HG03108 (cell line): ENCODE data around the gene SLC8A2.

Source experiments
- ATAC-seq: cut with Tn5 transposase; IDR thresholded peaks from one replicate; pipeline ENCODE4 v1.9.1; 2021; ENCODE audit warnings: moderate library complexity; ENCODE audit not compliant: unreplicated experiment

The SLC8A2 gene

DNA sequence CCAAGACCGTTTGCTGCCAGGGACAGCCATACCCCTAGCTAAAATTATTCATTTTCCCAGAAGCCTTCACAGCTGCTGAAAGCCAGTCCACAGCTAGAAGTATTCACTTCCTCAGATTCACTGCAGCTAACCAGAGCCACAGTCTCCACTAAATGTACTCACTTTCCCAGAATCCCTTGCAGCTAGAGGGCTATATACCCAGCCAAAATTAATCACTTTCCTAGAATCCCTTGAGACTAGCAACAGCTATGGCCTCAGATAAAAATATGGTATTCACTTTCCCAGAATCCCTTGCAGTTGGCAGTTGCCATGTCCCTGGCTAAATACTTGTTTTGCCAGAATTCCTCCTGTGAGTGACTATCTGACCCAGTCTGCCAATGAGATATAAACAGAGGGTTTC, 38.6 kb downstream of the SLC8A2 start:
- ATAC-seq, result no peak

DNA sequence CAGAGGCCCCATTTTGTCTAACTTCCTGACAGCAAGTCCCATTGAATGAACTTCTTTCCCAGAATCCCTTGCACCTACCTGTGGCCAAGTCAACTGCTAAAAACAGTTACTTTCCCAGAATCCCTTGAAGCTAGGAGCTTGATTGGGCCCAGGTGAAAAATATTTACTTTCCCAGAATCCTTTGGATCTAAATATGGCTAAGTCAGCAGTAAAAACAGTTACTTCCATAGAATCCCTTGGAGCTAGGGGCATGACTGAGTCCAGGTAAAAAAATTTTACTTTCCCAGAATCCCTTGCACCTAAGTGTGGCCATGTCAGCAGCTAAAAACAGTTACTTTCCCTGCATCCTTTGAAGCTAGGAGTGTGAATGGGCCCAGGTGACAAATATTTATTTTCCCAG, 39.2 kb downstream of the SLC8A2 start:
- ATAC-seq, result no peak

DNA sequence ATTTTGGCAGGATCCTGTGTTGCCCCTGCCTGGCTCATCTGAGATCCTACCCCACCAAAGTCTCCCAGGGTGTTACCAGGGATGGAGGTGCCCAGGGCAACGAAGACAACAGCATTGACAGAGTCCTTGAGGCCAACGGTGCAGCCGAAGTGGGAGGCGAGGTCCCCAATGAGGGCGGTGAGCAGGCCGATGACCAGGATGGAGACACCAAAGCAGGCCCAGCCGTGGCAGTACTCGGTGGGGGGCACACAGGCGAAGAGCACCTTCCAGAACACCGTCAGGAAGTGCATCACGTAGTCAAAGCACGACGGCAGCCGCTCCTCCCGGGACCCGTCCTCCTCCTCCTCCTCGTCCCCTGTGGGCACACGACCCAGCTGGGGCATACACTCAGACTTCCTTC, 39.6 kb downstream of the SLC8A2 start:
- no peak for ATAC-seq

GRCh38 chr19:47430041-47430802, 41.5 kb downstream of the SLC8A2 start:
- no peak for ATAC-seq

DNA sequence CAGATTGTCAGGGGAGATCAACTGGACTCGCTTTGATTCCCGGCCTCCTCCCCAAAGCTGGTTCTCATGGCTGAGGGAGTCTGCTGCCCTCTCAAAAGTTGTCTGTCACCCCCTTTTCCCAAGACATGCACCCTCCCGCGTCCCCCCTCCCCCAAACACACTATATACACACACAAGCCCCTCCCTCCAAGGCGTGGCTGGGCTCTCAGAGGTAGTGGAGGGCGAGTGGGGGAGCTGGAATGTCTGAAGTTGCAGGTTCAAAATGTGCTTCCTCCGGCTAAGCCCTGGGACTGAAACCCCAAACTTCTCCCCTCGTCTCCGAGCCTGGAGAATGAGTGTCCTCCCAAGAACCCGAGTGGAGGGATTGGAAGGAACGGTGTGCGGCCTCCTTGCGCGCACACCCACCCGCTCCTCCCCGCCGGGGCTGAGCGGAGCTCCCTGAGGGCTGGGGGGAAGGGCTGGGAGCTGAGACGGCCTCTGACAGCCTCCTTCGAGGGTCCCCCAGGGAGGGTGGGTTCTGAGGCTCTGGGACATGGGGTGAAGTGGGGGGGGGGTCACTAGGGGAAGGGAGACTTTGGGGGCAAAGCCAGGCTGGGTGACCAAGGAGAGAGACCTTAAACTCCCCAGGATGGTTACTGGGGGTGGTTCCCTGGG, 42.4 kb downstream of the SLC8A2 start:
- ATAC-seq, result no peak

GRCh38 chr19:47428177-47428894, 43.4 kb downstream of the SLC8A2 start:
- ATAC-seq, result no peak

DNA sequence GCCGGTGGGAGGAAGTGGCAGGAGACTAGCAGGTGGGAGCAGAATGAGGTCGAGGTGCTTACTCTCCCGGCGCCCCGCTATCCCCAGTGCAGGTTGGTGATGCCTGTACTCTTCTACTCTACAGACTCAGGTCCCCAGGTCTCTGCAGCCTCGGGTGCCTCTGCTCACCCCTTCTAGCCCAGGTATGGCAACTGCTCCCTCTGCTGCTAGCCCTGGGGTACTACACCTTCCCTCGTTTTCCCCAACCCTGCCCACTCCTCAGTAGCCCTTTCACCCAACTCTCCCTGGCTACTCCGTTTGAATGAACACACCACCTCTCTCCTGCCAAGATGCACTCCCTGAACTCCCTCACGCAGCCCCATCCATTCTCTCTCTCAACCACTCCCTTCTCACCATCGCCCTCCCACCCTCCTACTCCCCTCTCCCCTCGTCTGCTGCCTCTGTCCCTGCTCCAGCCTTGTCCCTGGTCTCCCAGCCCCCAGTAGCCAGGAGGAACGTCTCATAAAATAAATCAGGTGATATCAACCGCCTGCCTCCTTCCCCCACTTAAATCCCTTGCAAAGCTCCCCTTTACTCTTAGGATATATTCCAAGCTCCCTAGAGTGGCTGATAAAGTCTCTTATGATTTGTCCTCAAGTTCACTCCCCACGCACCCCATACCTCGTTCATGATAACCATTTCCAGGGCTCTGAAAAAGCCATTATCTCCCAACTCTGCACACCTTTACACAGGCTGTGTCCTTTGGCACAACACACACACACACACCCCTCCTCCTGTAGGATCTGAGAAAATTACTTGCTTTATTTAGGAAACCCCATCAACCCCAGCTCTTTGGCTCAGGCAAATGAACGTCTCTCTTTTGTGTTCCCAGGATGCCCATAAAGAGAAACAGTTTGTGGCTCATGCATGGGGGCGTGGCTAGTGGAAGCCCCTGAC, 44.2 kb downstream of the SLC8A2 start:
- no peak for ATAC-seq

GRCh38 chr19:47423203-47423882, 48.4 kb downstream of the SLC8A2 start:
- ATAC-seq, result no peak

DNA sequence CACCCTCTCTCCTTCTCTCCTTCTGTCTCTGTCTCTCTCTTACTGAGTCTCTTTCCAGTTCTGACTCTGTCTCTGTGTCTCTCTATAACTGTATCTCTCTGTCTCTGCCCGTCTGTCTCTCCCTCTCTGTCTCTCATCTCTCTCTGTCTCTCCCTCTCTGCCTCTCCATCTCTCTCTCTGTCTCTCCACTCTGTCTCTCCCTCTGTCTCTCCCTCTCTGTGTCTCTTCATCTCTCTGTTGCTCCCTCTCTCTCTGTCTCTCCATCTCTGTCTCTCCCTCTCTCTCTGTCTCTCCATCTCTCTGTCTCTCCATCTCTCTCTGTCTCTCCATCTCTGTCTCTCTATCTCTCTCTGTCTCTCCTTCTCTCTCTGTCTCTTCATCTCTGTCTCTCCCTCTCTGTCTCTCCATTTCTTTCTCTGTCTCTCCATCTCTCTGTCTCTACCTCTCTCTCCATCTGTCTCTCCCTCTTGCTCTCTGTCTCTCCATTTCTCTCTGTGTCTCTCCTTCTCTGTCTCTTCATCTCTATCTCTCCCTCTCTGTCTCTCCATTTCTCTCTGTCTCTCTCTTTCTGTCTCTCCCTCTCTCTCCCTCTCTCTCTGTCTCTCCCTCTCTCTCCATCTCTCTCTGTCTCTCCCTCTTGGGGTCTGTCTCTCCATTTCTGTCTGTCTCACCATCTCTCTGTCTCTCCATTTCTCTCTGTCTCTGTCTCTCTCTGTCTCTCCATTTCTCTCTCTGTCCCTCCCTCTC, 49.1 kb downstream of the SLC8A2 start:
- no peak for ATAC-seq

GRCh38 chr19:47421844-47422395, 49.8 kb downstream of the SLC8A2 start:
- no peak for ATAC-seq

DNA sequence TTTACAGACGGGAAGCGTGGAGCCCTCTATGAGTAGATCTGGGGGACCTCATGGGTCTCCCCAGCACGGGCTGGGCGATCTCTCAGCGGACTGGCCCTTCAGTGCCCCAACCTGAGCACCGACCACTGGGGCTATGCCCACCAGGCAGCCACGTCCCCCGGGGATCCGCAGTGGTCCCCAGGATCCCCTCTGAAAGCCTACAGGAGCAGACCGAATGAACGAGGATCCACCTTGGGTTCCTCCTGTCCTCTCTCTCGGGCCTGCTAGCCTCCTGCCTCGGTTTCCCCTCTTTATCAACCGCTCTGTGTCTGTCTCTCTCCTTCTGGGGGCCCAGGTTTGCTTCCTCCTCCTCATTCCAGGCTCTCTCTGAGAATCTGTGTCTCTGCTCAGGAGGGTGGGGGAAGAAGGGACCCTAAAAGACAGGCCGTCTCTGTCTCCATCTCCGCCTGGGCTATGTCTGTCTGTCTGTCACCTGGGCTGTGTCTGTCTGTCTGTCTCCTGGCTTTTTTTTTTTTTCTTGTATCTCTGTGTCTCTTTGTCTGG, 50.4 kb downstream of the SLC8A2 start:
- ATAC-seq, result no peak

DNA sequence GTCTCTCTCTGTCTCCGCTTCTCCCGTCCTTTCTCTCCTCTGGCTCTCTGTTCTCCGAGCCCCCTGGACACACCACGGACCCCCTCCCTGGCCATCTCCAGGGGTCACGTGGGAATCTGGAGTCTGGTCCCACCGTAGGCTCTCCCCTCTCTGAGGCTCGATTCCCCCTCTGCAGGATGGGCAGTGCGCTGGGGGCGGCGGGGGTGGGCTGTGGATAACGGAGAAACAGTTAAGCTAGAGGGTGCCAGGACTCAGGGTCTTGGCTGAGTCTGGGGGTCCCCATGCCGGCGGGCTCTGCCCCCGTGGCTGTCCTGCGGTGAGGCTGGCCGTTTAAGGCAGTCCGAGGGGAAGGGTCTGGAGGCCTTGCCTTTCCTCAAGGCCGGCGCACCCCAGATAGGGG, 51.9 kb downstream of the SLC8A2 start:
- no peak for ATAC-seq

- no peak for ATAC-seq
These were observed 52.5 kb downstream of the SLC8A2 start, which contains the start of gene MEIS3 for GRCh38 chr19:47419030-47419783. Gene MEIS3, minus strand, starts transcription at chr19:47419527. Its CDS starts 446 bp downstream, at chr19:47419081.

DNA sequence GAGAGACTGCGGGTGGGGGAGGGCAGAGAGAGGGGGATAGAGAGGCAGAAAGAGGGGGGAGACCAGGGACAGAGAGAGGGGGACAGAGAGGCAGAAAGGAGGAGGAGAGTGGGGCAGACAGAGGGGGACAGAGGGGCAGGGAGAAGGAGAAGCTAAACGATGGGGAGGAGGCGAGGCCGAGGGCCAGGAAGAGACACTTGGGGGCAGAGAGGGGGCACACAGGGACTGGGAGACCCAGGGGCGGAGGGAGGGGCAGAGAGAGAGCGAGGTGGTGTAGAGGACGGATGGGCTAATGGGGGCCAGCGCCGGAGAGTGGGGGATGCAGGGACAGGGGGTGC, 53.0 kb downstream of the SLC8A2 start:
- no peak for ATAC-seq

DNA sequence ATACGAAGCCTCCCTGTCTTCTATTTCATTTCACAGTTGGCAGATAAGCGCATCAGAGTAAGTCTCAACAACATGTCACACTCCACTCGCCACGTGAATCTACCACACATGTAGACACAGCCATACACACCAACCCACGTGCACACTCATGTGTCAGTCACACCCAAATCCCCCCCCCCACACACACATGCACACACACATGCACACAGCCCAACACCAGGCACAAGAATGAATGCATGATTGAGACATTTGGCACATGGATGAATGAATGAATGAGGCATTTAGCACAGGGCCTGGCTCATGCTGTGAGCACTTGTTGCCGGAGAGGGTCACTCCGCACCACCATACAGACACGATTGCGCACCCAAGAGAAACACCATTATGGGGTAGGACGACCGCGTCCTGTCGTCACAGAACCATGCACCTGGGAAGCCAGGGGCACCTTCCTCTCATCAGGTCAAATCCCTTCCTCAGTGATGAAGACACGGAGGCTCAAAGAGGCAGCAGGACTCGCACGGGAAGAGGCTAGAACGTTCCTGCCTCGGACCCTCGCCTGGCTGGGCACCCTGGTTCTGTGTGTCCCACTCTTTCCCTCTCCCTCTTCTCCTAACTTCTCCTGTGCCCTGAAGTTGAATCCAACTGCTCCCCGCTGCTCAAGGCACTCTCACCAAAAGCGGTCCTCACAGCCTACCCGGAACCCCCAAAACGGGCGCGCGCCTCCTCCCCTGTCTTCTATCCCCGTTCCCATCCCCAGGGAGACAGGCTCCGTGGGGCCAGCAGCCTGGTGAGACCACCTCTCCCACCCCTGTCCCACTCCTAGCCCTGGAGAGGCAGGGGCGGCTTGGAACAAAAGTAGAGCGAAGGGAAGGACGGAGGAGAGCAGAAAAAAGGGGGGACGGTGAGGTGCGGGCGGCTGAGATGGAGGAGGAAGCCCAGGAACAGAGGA, 53.7 kb downstream of the SLC8A2 start:
- no peak for ATAC-seq

- no peak for ATAC-seq
These were observed 54.5 kb downstream of the SLC8A2 start for GRCh38 chr19:47417107-47417745.

DNA sequence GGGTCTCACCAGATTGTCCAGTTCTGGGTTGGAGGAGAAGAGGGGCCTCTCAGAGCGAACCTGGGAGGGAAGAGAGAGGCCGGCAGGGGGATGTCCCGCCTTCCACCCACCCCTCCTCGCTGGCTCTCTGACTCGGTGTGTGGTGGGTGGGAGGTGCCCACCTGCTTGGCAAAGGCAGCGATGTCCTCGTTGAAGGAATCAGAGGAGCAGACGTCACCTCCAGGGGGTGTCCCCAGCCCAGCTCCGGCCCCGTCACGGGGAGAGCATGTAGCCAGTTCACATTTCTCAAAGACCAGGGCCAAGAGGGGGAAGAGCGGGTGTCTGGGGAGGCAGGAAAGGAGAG, 55.1 kb downstream of the SLC8A2 start:
- ATAC-seq, result no peak
